ENCODE results near the gene GJC2. TPM values are rescaled to one million over a fixed set of nuclear protein-coding genes. Genes with fewer than 3 reads are reported as not detected.

Gene GJC2
- polyA plus RNA-seq, 3 donors = 0.15 TPM; not detected in 2

DNA sequence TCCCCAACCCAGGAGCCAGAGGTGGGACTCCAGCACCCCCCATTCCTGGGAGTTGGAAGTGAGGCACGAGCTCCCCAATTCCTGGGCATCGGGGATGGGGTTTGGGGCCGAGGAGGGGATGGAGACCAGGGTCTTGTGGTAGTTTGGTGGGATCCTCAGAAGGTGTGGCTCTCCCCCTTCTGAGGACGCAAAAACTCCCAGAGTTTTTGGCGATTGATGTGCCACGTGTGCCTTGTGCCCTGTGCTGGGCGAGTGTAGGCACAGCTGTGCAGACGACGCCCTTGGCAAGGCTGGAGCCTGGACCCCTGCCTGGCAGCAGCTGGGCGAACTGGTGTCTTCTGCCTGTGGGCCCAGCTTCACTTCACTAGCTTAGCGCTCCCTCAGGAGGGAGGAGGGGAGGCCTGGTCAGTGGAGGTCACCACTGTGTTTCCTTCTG lies 7.0 kb upstream of the GJC2 start:
- peaks cover 17 to 43% of the 10 kb centered on the region in 2 donors for H3K36me3 Mint-ChIP-seq
- DNase-seq = no peak
- Histone ChIP-seq H3K9ac (ENCODE audit: insufficient read depth, low read length, poor library complexity, severe bottlenecking) (no peak overlapping the region), H4K20me1 (ENCODE audit: insufficient read depth, low read length) (peaks cover 74% of the 10 kb centered on the region), H3K36me3 (replicated peaks in 1 of 2; ENCODE audit: control insufficient read depth in 1 of 2, insufficient read depth in 2 of 2, low read length in 2 of 2) (peaks cover 22 to 27% of the 10 kb centered on the region in 2 donors), H3K27me3 (ENCODE audit: control insufficient read depth in 2 of 2, insufficient read depth in 2 of 2, low read length in 2 of 2) (no peaks in the 10 kb centered on the region), H3K9me3 (replicated peaks in 1 of 2; ENCODE audit: control insufficient read depth in 1 of 2, insufficient read depth in 1 of 2, low read length in 2 of 2) (no peaks in the 10 kb centered on the region), H3K4me3 (replicated peaks in 1 of 3; ENCODE audit: low read depth in 2 of 3, low read length in 3 of 3) (no peak overlapping the region), H3K27ac (ENCODE audit: low read depth in 1 of 2, low read length in 2 of 2) (no peak overlapping the region), H3K4me2 (replicated peaks; ENCODE audit: extremely low read depth, low read length, poor library complexity, severe bottlenecking) (no peak overlapping the region), H3K4me1 (ENCODE audit: control insufficient read depth in 1 of 2, insufficient read depth in 2 of 2, low read length in 2 of 2) (peaks cover 27 to 38% of the 10 kb centered on the region in 2 donors), H3K79me2 (ENCODE audit: insufficient read depth, low read length) (peaks cover 64% of the 10 kb centered on the region), H2AFZ (ENCODE audit: insufficient read depth, low read depth, low read length, poor library complexity, severe bottlenecking) (no peak overlapping the region)
- no peaks in the 10 kb centered on the region for H3K9me3 Mint-ChIP-seq
- H3K27ac Mint-ChIP-seq = peak overlapping the region in 6 of 7 donors; percentile 22 to 79 (median 55)
- peaks cover 41% of the 10 kb centered on the region for H3K4me1 Mint-ChIP-seq
- peaks cover 0 to 5% (median 0%) of the 10 kb centered on the region in 3 donors for H3K27me3 Mint-ChIP-seq (ENCODE audit: low read depth in 3 of 3)
- WGBS (ENCODE audit: insufficient coverage) = 95% methylated on average over 10 of the region's 11 CpGs
- intact Hi-C loops (cut with micrococcal nuclease) = loop anchor here in 1 of 2 donors (5.0 kb wide), 1 partner anchor 35 kb away; the partner anchor contains the start of gene MRPL55
- H3K4me3 Mint-ChIP-seq = no peak overlapping the region
- TF ChIP-seq, protein P1, sequence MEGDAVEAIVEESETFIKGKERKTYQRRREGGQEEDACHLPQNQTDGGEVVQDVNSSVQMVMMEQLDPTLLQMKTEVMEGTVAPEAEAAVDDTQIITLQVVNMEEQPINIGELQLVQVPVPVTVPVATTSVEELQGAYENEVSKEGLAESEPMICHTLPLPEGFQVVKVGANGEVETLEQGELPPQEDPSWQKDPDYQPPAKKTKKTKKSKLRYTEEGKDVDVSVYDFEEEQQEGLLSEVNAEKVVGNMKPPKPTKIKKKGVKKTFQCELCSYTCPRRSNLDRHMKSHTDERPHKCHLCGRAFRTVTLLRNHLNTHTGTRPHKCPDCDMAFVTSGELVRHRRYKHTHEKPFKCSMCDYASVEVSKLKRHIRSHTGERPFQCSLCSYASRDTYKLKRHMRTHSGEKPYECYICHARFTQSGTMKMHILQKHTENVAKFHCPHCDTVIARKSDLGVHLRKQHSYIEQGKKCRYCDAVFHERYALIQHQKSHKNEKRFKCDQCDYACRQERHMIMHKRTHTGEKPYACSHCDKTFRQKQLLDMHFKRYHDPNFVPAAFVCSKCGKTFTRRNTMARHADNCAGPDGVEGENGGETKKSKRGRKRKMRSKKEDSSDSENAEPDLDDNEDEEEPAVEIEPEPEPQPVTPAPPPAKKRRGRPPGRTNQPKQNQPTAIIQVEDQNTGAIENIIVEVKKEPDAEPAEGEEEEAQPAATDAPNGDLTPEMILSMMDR (IDR thresholded peaks at IDR 0.05) = no peak

DNA sequence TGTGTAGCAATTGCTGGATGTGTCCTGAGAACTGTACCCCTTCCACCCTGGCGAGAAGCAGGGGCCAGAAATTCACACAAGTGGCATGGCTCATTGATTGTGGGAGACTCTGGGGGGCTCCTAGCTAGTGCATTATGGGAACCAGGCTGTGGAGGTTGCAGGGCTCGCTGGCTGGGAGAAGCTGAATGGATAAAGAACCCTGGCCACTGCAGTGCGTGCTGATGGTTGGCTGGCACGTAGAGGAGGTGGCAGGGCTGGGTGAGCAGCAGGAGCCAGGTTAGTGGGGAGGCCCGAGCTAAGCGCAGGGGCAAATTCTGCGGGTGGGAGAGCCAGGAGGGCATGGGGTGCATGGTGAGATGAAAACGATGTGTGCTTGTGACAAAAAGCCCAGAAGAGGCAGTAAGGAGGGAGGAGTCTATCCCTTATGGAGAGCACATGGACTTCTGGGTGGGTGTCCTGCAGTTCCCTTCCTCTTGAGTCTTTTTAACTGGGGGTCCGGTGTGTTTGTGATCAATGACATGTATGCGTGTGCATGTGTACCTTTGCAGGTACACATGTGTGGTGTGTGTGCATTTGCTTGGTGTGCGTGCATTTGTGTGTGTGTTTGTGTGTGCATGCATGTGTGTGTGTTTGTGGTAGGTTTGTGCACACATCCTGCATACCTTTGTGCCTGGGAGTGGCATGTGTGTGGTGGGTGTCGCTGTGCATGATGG lies 6.1 kb upstream of the GJC2 start:
- TF ChIP-seq, protein P1 (IDR thresholded peaks at IDR 0.05) = no peak
- Histone ChIP-seq H3K9ac (ENCODE audit: insufficient read depth, low read length, poor library complexity, severe bottlenecking) (no peak overlapping the region), H3K27ac (ENCODE audit: low read depth in 1 of 2, low read length in 2 of 2) (no peak overlapping the region), H3K9me3 (replicated peaks in 1 of 2; ENCODE audit: control insufficient read depth in 1 of 2, insufficient read depth in 1 of 2, low read length in 2 of 2) (no peaks in the 10 kb centered on the region), H3K27me3 (ENCODE audit: control insufficient read depth in 2 of 2, insufficient read depth in 2 of 2, low read length in 2 of 2) (no peaks in the 10 kb centered on the region), H3K4me2 (replicated peaks; ENCODE audit: extremely low read depth, low read length, poor library complexity, severe bottlenecking) (no peak overlapping the region), H3K4me3 (replicated peaks in 1 of 3; ENCODE audit: low read depth in 2 of 3, low read length in 3 of 3) (no peak overlapping the region), H4K20me1 (ENCODE audit: insufficient read depth, low read length) (peaks cover 83% of the 10 kb centered on the region), H3K79me2 (ENCODE audit: insufficient read depth, low read length) (peaks cover 64% of the 10 kb centered on the region), H3K4me1 (ENCODE audit: control insufficient read depth in 1 of 2, insufficient read depth in 2 of 2, low read length in 2 of 2) (peaks cover 23 to 31% of the 10 kb centered on the region in 2 donors), H3K36me3 (replicated peaks in 1 of 2; ENCODE audit: control insufficient read depth in 1 of 2, insufficient read depth in 2 of 2, low read length in 2 of 2) (peaks cover 31 to 36% of the 10 kb centered on the region in 2 donors), H2AFZ (ENCODE audit: insufficient read depth, low read depth, low read length, poor library complexity, severe bottlenecking) (no peak overlapping the region)
- Mint-ChIP-seq H3K4me3 (no peak overlapping the region), H3K27ac (peak overlapping the region in 1 of 7 donors; percentile 59), H3K36me3 (peaks cover 17 to 48% of the 10 kb centered on the region in 2 donors), H3K9me3 (no peaks in the 10 kb centered on the region), H3K27me3 (ENCODE audit: low read depth in 3 of 3) (peaks cover 0 to 5% (median 0%) of the 10 kb centered on the region in 3 donors), H3K4me1 (peaks cover 34% of the 10 kb centered on the region)
- 96% methylated on average over 11 of the region's 12 CpGs for WGBS (ENCODE audit: insufficient coverage)
- intact Hi-C loops (cut with micrococcal nuclease) = loop anchor here in 1 of 2 donors (5.0 kb wide), 1 partner anchor 36 kb away; the partner anchor contains the start of gene MRPL55
- DNase-seq = no peak

Data from CD14-positive monocyte (primary cell).